Activated CD8-positive, alpha-beta T cell treated with anti-CD3 and anti-CD28 coated beads for 36 hours (primary cell): Measurements from ENCODE around the gene BCAR3. TPM values are rescaled to one million over a fixed set of nuclear protein-coding genes. Genes with fewer than 3 reads are reported as not detected.

Experiments
- ATAC-seq: fragments of 200-7000 bp; cut with Tn5 transposase; one replicate; pipeline ENCODE4 v1.10.0; 2021; ENCODE audit warnings: mild to moderate bottlenecking, moderate library complexity
- CTCF ChIA-PET: fragments of 350-600 bp; sonication (Branson Sonifier 250); formaldehyde crosslinking; loops from one replicate; lab custom pipeline; 2021; ENCODE audit warnings: antibody characterized with exemption; lab: Charles Lee
- POLR2A ChIA-PET: fragments of 350-600 bp; sonication (Branson Sonifier 250); formaldehyde crosslinking; loops from one replicate; lab custom pipeline; 2021; ENCODE audit warnings: antibody characterized with exemption; lab: Charles Lee
- DNase-seq: peaks from one replicate; pipeline ENCODE4 v3.0.0-alpha.2; 2020
- H3K27ac Mint-ChIP-seq: one replicate; pipeline ENCODE4 v1.8.0; 2021; ENCODE audit warnings: mild to moderate bottlenecking, mixed read lengths
- H3K27me3 Mint-ChIP-seq: one replicate; pipeline ENCODE4 v1.8.0; 2021; ENCODE audit warnings: mixed read lengths
- H3K36me3 Mint-ChIP-seq: one replicate; pipeline ENCODE4 v1.8.0; 2021; ENCODE audit warnings: low read depth, mixed read lengths
- H3K4me1 Mint-ChIP-seq: one replicate; pipeline ENCODE4 v1.8.0; 2021; ENCODE audit warnings: low read depth, mixed read lengths
- H3K4me3 Mint-ChIP-seq: one replicate; pipeline ENCODE4 v1.8.0; 2021; ENCODE audit warnings: mild to moderate bottlenecking, moderate library complexity, mixed read lengths
- H3K9me3 Mint-ChIP-seq: one replicate; pipeline ENCODE4 v1.8.0; 2021; ENCODE audit warnings: mixed read lengths
- CTCF ChIP-seq: fragments of 200-600 bp; IDR thresholded peaks from one replicate; pipeline ENCODE4 v1.8.0; 2022; ENCODE audit warnings: antibody characterized with exemption, mild to moderate bottlenecking
- intact Hi-C: fragments of 100-400 bp; cut with micrococcal nuclease; formaldehyde crosslinking; loops from one replicate; pipeline ENCODE4 v1.10.0; 2022
- total RNA-seq, 2 experiments: library from RNA; stranded (reverse); gene quantifications; one replicate each; pipeline ENCODE4 v1.2.3, GENCODE V29; 2021

BCAR3 gene
- total RNA-seq, 2 experiments from 2014 or later: 0.51 to 0.70 TPM

DNA sequence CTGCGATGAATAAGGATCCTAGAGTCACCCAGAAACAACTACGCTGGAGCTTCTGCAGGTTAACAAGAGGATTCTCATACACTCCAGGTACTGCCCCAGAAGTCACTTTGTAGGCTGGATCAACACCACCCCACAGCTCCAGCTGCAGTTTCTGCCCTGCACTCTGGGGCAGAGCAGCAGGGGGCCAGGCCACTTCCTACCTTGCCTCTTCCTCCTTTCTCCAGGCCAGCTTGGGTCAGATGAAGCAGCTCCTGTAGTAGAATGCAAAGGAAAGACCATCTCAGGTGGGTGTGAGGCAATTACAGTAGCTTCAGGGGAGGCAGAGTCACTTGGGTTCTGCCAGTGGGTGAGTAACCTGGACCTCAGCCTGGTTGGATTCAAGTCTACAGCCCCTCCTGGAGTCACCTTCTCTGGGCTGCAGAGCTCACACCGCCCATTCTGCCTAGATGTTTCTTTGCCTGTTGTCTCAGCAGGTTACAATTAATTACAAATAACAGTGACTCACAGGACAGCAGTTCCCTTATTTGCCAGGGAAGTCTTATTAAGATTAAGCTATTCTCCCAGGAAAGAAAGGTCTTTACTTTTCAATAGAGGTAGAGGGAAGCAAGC is 24.4 kb upstream of the BCAR3 start:
- ATAC-seq (no peak), DNase-seq (no peak)
- POLR2A ChIA-PET: interaction anchor here (0.6 to 0.9 kb wide), 2 partner anchors 13 to 91 kb away, joined by 3 read pairs; no protein-coding TSS in a partner anchor
- intact Hi-C loops: no loop called here
- TF ChIP-seq CTCF: no peak
- Mint-ChIP-seq H3K27me3 (no peaks in the 10 kb centered on the region), H3K9me3 (no peaks in the 10 kb centered on the region), H3K4me1 (peaks cover 28% of the 10 kb centered on the region), H3K36me3 (no peaks in the 10 kb centered on the region), H3K4me3 (no peak overlapping the region), H3K27ac (no peak overlapping the region)
- CTCF ChIA-PET: interaction anchor here (0.7 to 1.9 kb wide), 5 partner anchors 13 to 108 kb away, joined by 3 to 6 read pairs (median 3); no protein-coding TSS in a partner anchor

- H3K27me3 Mint-ChIP-seq: peaks cover 2% of the 10 kb centered on the region
- no peak overlapping the region for H3K4me3 Mint-ChIP-seq
- TF ChIP-seq CTCF: no peak
- DNase-seq: no peak
- ChIA-PET CTCF (interaction anchor here (1.3 to 1.9 kb wide), 2 partner anchors 8 to 75 kb away, joined by 3 to 6 read pairs; no protein-coding TSS in a partner anchor), POLR2A (no interaction called here)
- H3K27ac Mint-ChIP-seq: no peak overlapping the region
- peaks cover 24% of the 10 kb centered on the region for H3K4me1 Mint-ChIP-seq
- no peaks in the 10 kb centered on the region for H3K9me3 Mint-ChIP-seq
- no peak for ATAC-seq
- H3K36me3 Mint-ChIP-seq: no peaks in the 10 kb centered on the region
- intact Hi-C loops: no loop called here
Measured at GRCh38 chr1:93704052-93704451, 22.4 kb upstream of the BCAR3 start.

GRCh38 chr1:93703643-93704042 is 22.0 kb upstream of the BCAR3 start:
- no peak for ATAC-seq
- no peaks in the 10 kb centered on the region for H3K9me3 Mint-ChIP-seq
- no peak for DNase-seq
- ChIA-PET POLR2A (no interaction called here), CTCF (interaction anchor here (1.3 kb wide), 1 partner anchor 8 kb away, joined by 3 read pairs; no protein-coding TSS in a partner anchor)
- no peak overlapping the region for H3K27ac Mint-ChIP-seq
- H3K36me3 Mint-ChIP-seq: no peaks in the 10 kb centered on the region
- H3K4me3 Mint-ChIP-seq: no peak overlapping the region
- peaks cover 20% of the 10 kb centered on the region for H3K4me1 Mint-ChIP-seq
- H3K27me3 Mint-ChIP-seq: peaks cover 2% of the 10 kb centered on the region
- intact Hi-C loops: no loop called here
- no peak for TF ChIP-seq CTCF

DNA sequence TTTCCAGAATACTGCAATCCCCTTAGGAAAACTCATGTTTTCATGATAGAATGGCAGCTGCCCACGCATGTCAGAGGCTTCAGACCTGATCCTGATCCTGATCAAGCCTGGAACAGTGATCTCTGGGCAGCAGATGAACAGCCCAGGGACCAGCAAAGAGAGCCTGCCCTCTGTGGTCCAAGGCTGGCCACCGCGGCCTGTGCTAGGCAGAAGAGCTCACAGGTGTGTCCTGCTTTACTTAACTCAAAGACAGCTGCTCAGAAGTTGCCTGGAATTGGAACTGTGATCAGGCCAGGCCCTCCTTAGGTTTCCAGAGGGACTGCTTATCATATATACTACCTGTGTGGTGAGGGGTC is 21.2 kb upstream of the BCAR3 start:
- DNase-seq: no peak
- Mint-ChIP-seq H3K4me1 (peaks cover 11% of the 10 kb centered on the region), H3K27ac (no peak overlapping the region), H3K27me3 (peaks cover 2% of the 10 kb centered on the region), H3K9me3 (no peaks in the 10 kb centered on the region), H3K36me3 (no peaks in the 10 kb centered on the region), H3K4me3 (no peak overlapping the region)
- no peak for ATAC-seq
- ChIA-PET POLR2A (interaction anchor here (1.0 to 1.3 kb wide), 3 partner anchors 10 to 58 kb away, joined by 3 to 4 read pairs (median 3); no protein-coding TSS in a partner anchor), CTCF (interaction anchor here (1.2 to 1.5 kb wide), 2 partner anchors 111 to 141 kb away, joined by 3 to 6 read pairs; no protein-coding TSS in a partner anchor)
- intact Hi-C loops: no loop called here
- no peak for TF ChIP-seq CTCF

- Mint-ChIP-seq H3K36me3 (no peaks in the 10 kb centered on the region), H3K4me3 (no peak overlapping the region), H3K27ac (no peak overlapping the region), H3K4me1 (peaks cover 9% of the 10 kb centered on the region), H3K9me3 (no peaks in the 10 kb centered on the region), H3K27me3 (peaks cover 2% of the 10 kb centered on the region)
- intact Hi-C loops: no loop called here
- POLR2A ChIA-PET: interaction anchor here (1.0 to 1.3 kb wide), 3 partner anchors 10 to 59 kb away, joined by 3 to 4 read pairs (median 3); no protein-coding TSS in a partner anchor
- no peak for TF ChIP-seq CTCF
- DNase-seq: no peak
- CTCF ChIA-PET: interaction anchor here (1.2 to 1.5 kb wide), 2 partner anchors 112 to 142 kb away, joined by 3 to 6 read pairs; no protein-coding TSS in a partner anchor
- ATAC-seq: no peak
Measured at GRCh38 chr1:93702111-93702827, 20.6 kb upstream of the BCAR3 start.
